Raji (cell line): ENCODE results near the gene PRLR.

ENCODE experiments used
- POLR2A ChIP-seq: IDR thresholded peaks from 2 replicates; pipeline ENCODE4 v1.6.1; 2011; ENCODE audit warnings: low read depth, low read length, control low read depth; ENCODE audit not compliant: insufficient read depth

Gene PRLR

GRCh38 chr5:35066260-35066795 lies 164.0 kb downstream of the PRLR start:
- no peak for TF ChIP-seq POLR2A

GRCh38 chr5:35063414-35063813 lies 166.9 kb downstream of the PRLR start:
- no peak for TF ChIP-seq POLR2A

GRCh38 chr5:35061211-35061770 lies 169.0 kb downstream of the PRLR start:
- TF ChIP-seq POLR2A: no peak

- TF ChIP-seq POLR2A: no peak
Observed at GRCh38 chr5:35060236-35060635, 170.1 kb downstream of the PRLR start.

GRCh38 chr5:35059251-35059650 lies 171.0 kb downstream of the PRLR start:
- no peak for TF ChIP-seq POLR2A

- no peak for TF ChIP-seq POLR2A
Observed at GRCh38 chr5:35058374-35058788, 171.9 kb downstream of the PRLR start.

- TF ChIP-seq POLR2A: no peak
Observed at GRCh38 chr5:35056686-35057085, 173.6 kb downstream of the PRLR start.

GRCh38 chr5:35052838-35053237 lies 177.4 kb downstream of the PRLR start:
- TF ChIP-seq POLR2A: no peak

- no peak for TF ChIP-seq POLR2A
Observed at GRCh38 chr5:35050541-35051126, 179.7 kb downstream of the PRLR start.

- TF ChIP-seq POLR2A: no peak
Observed at GRCh38 chr5:35048910-35049309, 181.4 kb downstream of the PRLR start.

GRCh38 chr5:35047785-35048404 lies 182.4 kb downstream of the PRLR start, which contains the start of gene AGXT2:
TSS of gene AGXT2 (minus strand) at chr5:35047949. CDS start at chr5:35047892, 57 bp downstream.
- TF ChIP-seq POLR2A: no peak

GRCh38 chr5:35046774-35047173 lies 183.5 kb downstream of the PRLR start:
- no peak for TF ChIP-seq POLR2A

- TF ChIP-seq POLR2A: no peak
Observed at GRCh38 chr5:35045280-35045679, 185.0 kb downstream of the PRLR start.

- TF ChIP-seq POLR2A: no peak
Observed at GRCh38 chr5:35044649-35045048, 185.6 kb downstream of the PRLR start.

- TF ChIP-seq POLR2A: no peak
Observed at GRCh38 chr5:35042781-35043180, 187.5 kb downstream of the PRLR start.

GRCh38 chr5:35041261-35041660 lies 189.0 kb downstream of the PRLR start:
- TF ChIP-seq POLR2A: no peak
